HL-60 (cell line): Measurements from ENCODE around the gene LDB2.

Experiments
- DNase-seq, 2 experiments: peaks; one replicate each; pipeline ENCODE4 v3.0.0-alpha.2; 2010 to 2020; ENCODE audit warnings: low read depth in 1 of 2, low spot score in 1 of 2
- H3K27ac ChIP-seq: fragments of 250-450 bp; sonication (Bioruptor Pico); replicated peaks from 2 replicates; pipeline ENCODE4 v1.5.1; 2020; ENCODE audit warnings: mild to moderate bottlenecking, moderate library complexity
- H3K27me3 ChIP-seq: fragments of 250-450 bp; sonication (Bioruptor Pico); 2 replicates; pipeline ENCODE4 v1.5.1; 2021; ENCODE audit warnings: mild to moderate bottlenecking, moderate library complexity; ENCODE audit not compliant: insufficient read depth, poor library complexity, severe bottlenecking
- H3K4me3 ChIP-seq: replicated peaks from 2 replicates; pipeline ENCODE4 v1.5.1; 2011; ENCODE audit warnings: mild to moderate bottlenecking, control low read depth, low read length; ENCODE audit not compliant: insufficient read depth
- GABPA ChIP-seq: IDR thresholded peaks from 2 replicates; pipeline ENCODE4 v1.6.1; 2012; ENCODE audit warnings: low read depth
- POLR2AphosphoS5 ChIP-seq: IDR thresholded peaks from 2 replicates; pipeline ENCODE4 v1.6.1; 2012; ENCODE audit warnings: low read depth
- SPI1 ChIP-seq: IDR thresholded peaks from 2 replicates; pipeline ENCODE4 v1.6.1; 2012; ENCODE audit warnings: low read depth, mild to moderate bottlenecking, borderline replicate concordance
- TF ChIP-seq, protein P1 (sequence below): IDR thresholded peaks from one replicate; pipeline ENCODE4 v1.5.1; 2011; ENCODE audit warnings: low read length, control low read depth, inconsistent platforms; ENCODE audit not compliant: insufficient read depth
- TF ChIP-seq, protein P2 (sequence below): IDR thresholded peaks from 2 replicates; pipeline ENCODE4 v1.6.1; 2012; ENCODE audit warnings: low read depth; ENCODE audit not compliant: insufficient replicate concordance

Gene LDB2

DNA sequence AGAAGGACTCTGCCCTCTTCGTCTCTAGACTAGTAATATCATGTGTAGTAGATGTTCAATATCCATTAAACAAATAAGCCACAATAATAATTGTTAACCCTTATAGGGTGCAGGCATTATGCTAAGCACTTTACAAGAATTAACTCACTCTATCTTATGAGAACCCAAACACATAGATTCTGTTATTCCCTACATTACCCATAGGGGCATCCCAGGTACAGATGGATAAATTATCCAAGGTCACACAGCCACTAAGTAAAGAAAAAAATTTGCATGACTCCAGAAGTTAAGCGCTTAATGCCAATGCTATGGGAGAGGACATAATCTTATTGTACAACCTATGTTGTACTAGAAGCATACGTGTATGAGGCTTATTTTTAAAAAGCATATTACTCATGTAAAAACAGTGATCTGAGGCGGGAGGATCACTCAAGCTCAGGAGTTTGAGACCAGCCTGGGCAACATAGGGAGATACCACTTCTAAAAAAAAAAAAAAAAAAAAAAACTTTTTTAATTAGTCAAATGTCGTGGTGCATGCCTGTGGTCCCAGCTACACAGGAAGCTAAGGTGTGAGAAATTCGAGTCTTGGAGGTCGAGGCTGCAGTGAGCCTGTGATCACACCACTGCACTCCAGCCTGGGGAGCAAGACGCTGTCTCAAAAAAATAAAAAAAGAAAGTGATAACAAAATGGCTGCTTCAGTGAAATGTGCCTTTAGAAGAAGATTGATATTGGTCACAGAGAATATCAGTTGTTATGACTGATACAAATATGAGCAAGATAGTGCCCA is 13.6 kb downstream of the LDB2 start:
- H3K27ac ChIP-seq, result no peak overlapping the region
- no peak overlapping the region for H3K4me3 ChIP-seq
- H3K27me3 ChIP-seq, result no peaks in the 10 kb centered on the region
- DNase-seq, result no peak
- no peak for TF ChIP-seq SPI1
- TF ChIP-seq, protein P1, sequence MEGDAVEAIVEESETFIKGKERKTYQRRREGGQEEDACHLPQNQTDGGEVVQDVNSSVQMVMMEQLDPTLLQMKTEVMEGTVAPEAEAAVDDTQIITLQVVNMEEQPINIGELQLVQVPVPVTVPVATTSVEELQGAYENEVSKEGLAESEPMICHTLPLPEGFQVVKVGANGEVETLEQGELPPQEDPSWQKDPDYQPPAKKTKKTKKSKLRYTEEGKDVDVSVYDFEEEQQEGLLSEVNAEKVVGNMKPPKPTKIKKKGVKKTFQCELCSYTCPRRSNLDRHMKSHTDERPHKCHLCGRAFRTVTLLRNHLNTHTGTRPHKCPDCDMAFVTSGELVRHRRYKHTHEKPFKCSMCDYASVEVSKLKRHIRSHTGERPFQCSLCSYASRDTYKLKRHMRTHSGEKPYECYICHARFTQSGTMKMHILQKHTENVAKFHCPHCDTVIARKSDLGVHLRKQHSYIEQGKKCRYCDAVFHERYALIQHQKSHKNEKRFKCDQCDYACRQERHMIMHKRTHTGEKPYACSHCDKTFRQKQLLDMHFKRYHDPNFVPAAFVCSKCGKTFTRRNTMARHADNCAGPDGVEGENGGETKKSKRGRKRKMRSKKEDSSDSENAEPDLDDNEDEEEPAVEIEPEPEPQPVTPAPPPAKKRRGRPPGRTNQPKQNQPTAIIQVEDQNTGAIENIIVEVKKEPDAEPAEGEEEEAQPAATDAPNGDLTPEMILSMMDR, result no peak
- TF ChIP-seq GABPA, result no peak

DNA sequence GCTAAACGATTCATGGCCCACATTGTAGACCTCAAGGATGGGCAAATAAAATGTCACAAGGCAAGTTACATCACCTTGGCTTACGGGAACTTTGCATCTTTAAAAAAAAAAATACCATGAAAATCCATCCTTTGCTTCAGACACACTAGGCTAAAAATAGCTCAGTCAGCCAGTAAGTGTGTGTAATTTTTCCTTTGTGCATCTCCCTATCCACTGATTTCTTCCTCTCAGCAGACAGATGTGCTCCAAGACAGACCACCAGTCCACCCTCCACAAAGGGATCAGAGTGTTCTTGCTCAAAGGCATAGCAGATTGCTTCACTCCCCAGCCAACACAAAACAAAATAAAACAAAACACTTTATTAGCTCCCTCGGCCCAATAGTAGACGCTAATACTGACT is 14.6 kb downstream of the LDB2 start:
- DNase-seq, result no peak
- H3K27ac ChIP-seq, result no peak overlapping the region
- TF ChIP-seq SPI1 (no peak), GABPA (no peak), POLR2AphosphoS5 (no peak)
- no peak overlapping the region for H3K4me3 ChIP-seq
- H3K27me3 ChIP-seq, result no peaks in the 10 kb centered on the region

DNA sequence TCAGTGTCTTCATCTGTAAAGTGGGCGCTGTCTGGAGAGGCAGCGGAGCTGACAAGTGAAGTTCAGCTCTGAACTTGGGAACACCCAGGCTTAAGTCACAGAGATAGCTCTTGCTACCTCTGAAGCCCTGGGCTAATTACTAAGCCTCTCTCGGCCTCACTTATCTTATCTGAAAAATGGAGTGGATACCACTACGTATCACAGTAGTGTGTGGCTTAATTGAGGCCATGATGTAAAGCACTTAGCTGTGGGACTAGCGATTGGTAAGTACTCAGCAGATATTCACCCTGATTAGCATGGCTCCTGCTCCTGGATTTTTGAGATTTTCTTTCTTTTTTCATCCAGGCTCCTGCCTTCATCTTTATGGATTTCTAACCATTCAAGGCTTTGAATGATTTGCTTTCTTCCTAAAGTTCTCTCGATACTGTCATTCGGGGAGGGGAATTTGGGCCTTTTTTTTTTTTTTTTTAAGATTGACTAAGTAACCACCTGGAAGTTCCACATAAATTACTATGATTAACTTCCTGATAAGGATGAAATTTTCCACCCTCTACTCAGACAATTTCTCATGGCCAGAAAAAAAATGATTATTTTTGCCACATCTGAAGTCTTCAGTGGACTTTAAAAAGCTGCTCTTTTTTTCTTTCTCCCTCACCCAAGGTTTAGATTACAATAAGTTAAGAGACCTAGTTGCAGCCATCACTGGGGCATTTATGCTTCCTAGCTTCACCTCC is 17.1 kb downstream of the LDB2 start:
- Histone ChIP-seq H3K27ac (no peak overlapping the region), H3K4me3 (no peak overlapping the region), H3K27me3 (no peaks in the 10 kb centered on the region)
- TF ChIP-seq, protein P1, result no peak
- TF ChIP-seq GABPA (no peak), SPI1 (no peak), POLR2AphosphoS5 (no peak)
- TF ChIP-seq, protein P2, sequence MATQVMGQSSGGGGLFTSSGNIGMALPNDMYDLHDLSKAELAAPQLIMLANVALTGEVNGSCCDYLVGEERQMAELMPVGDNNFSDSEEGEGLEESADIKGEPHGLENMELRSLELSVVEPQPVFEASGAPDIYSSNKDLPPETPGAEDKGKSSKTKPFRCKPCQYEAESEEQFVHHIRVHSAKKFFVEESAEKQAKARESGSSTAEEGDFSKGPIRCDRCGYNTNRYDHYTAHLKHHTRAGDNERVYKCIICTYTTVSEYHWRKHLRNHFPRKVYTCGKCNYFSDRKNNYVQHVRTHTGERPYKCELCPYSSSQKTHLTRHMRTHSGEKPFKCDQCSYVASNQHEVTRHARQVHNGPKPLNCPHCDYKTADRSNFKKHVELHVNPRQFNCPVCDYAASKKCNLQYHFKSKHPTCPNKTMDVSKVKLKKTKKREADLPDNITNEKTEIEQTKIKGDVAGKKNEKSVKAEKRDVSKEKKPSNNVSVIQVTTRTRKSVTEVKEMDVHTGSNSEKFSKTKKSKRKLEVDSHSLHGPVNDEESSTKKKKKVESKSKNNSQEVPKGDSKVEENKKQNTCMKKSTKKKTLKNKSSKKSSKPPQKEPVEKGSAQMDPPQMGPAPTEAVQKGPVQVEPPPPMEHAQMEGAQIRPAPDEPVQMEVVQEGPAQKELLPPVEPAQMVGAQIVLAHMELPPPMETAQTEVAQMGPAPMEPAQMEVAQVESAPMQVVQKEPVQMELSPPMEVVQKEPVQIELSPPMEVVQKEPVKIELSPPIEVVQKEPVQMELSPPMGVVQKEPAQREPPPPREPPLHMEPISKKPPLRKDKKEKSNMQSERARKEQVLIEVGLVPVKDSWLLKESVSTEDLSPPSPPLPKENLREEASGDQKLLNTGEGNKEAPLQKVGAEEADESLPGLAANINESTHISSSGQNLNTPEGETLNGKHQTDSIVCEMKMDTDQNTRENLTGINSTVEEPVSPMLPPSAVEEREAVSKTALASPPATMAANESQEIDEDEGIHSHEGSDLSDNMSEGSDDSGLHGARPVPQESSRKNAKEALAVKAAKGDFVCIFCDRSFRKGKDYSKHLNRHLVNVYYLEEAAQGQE, result no peak
- no peak for DNase-seq

DNA sequence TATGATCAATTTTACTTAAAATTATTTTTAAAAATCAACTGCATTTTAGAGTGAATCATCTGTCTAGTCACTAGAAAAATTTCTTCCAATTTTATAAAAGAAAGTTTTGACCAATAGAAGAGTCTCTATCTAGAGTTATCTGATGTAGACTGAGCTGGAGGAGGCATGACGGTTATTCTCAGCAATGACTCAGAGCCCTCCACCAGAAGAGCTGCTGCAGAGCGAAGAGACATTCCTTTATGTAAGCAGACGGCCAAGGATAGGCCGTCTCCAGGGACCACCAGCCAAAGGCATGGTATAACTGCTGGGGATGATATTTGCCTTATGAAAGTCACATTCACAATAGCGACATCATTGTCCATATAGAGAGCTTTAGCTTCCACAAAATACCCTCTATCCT is 23.0 kb downstream of the LDB2 start:
- TF ChIP-seq SPI1, result no peak
- TF ChIP-seq, protein P1, result no peak
- TF ChIP-seq POLR2AphosphoS5, result no peak
- TF ChIP-seq, protein P2, result no peak
- TF ChIP-seq GABPA, result no peak
- H3K4me3 ChIP-seq, result no peak overlapping the region
- H3K27me3 ChIP-seq, result no peaks in the 10 kb centered on the region
- no peak for DNase-seq
- H3K27ac ChIP-seq, result no peak overlapping the region
